IMR-90 (cell line): ENCODE measurements around the gene THYN1. TPM values are rescaled to one million over a fixed set of nuclear protein-coding genes. Genes with fewer than 3 reads are reported as not detected.

Experiments used
- ATAC-seq: fragments of 200-7000 bp; cut with Tn5 transposase; 2 replicates; pipeline ENCODE4 v1.9.1; 2020; ENCODE audit warnings: low read depth, mild to moderate bottlenecking, moderate library complexity
- BruUV-seq: library from RNA; stranded (reverse); fragments of 400-500 nt; replicated peaks from 2 replicates; lab custom pipeline; 2021; lab: Mats Ljungman, UMichigan
- CTCF ChIA-PET: fragments of 300-600 bp; formaldehyde crosslinking; extraction: SDS; loops from one replicate; lab custom pipeline; 2021; ENCODE audit warnings: antibody characterized with exemption; lab: Yijun Ruan, JAX
- POLR2A ChIA-PET: fragments of 300-600 bp; sonication (Branson Sonifier 250); formaldehyde crosslinking; loops from one replicate; lab custom pipeline; 2022; ENCODE audit warnings: antibody characterized with exemption; ENCODE audit not compliant: unreplicated experiment; lab: Charles Lee
- DNase-seq: peaks from one replicate; pipeline ENCODE4 v3.0.0; 2013
- H2AFZ ChIP-seq: replicated peaks from 2 replicates; pipeline ENCODE3; 2013; ENCODE audit warnings: low read length, mild to moderate bottlenecking; ENCODE audit not compliant: poor library complexity
- H2AK5ac ChIP-seq: 2 replicates; pipeline ENCODE4 v1.6.1; 2013; ENCODE audit warnings: low read depth, low read length, inconsistent platforms
- H2AK9ac ChIP-seq: replicated peaks from 2 replicates; pipeline ENCODE3; 2013; ENCODE audit warnings: mild to moderate bottlenecking, low read depth, low read length, moderate library complexity; ENCODE audit not compliant: poor library complexity
- H2BK120ac ChIP-seq: 2 replicates; pipeline ENCODE4 v1.6.1; 2013; ENCODE audit warnings: low read depth, low read length, inconsistent platforms
- H2BK15ac ChIP-seq: 3 replicates; pipeline ENCODE4 v1.6.1; 2013; ENCODE audit warnings: low read depth, low read length, inconsistent platforms
- H2BK20ac ChIP-seq: 2 replicates; pipeline ENCODE4 v1.6.1; 2013; ENCODE audit warnings: low read depth, mild to moderate bottlenecking, inconsistent platforms, low read length, moderate library complexity
- H2BK5ac ChIP-seq: 2 replicates; pipeline ENCODE4 v1.6.1; 2013; ENCODE audit warnings: mild to moderate bottlenecking, low read depth, low read length, inconsistent platforms; ENCODE audit not compliant: poor library complexity, severe bottlenecking
- H3K14ac ChIP-seq: replicated peaks from 2 replicates; pipeline ENCODE4 v1.6.1; 2013; ENCODE audit warnings: low read depth, low read length, inconsistent platforms
- H3K18ac ChIP-seq: 2 replicates; pipeline ENCODE4 v1.6.1; 2013; ENCODE audit warnings: low read depth, low read length, control low read depth
- H3K23ac ChIP-seq: 2 replicates; pipeline ENCODE4 v1.6.1; 2013; ENCODE audit warnings: low read depth, low read length, inconsistent platforms
- H3K27ac ChIP-seq: 2 replicates; pipeline ENCODE4 v1.5.1; 2013; ENCODE audit warnings: mild to moderate bottlenecking, control low read depth, low read length; ENCODE audit not compliant: insufficient read depth
- H3K27me3 ChIP-seq: 2 replicates; pipeline ENCODE4 v1.6.1; 2013; ENCODE audit warnings: low read length; ENCODE audit not compliant: control insufficient read depth, insufficient read depth
- H3K36me3 ChIP-seq: 2 replicates; pipeline ENCODE4 v1.6.1; 2013; ENCODE audit warnings: low read length, mixed read lengths; ENCODE audit not compliant: control insufficient read depth, insufficient read depth
- H3K4ac ChIP-seq: 2 replicates; pipeline ENCODE4 v1.6.1; 2013; ENCODE audit warnings: low read depth, low read length, inconsistent platforms
- H3K4me1 ChIP-seq: 2 replicates; pipeline ENCODE4 v1.6.1; 2013; ENCODE audit warnings: low read length, mixed read lengths; ENCODE audit not compliant: control insufficient read depth, insufficient read depth
- H3K4me2 ChIP-seq: 2 replicates; pipeline ENCODE4 v1.6.1; 2013; ENCODE audit warnings: low read depth, mild to moderate bottlenecking, control low read depth, low read length, moderate library complexity
- H3K4me3 ChIP-seq: 2 replicates; pipeline ENCODE4 v1.5.1; 2013; ENCODE audit warnings: low read depth, mild to moderate bottlenecking, control low read depth, low read length, moderate library complexity; ENCODE audit not compliant: insufficient read depth
- H3K56ac ChIP-seq: 2 replicates; pipeline ENCODE4 v1.6.1; 2013; ENCODE audit warnings: low read length, inconsistent platforms; ENCODE audit not compliant: insufficient read depth; ENCODE audit errors: extremely low read depth
- H3K79me1 ChIP-seq, 2 experiments: 2 replicates each; pipeline ENCODE4 v1.6.1; 2013; ENCODE audit warnings: low read length in 2 of 2, inconsistent platforms in 1 of 2, low read depth in 1 of 2
- H3K9ac ChIP-seq: 2 replicates; pipeline ENCODE4 v1.6.1; 2013; ENCODE audit warnings: low read depth, low read length, control low read depth
- H3K9me1 ChIP-seq: 2 replicates; pipeline ENCODE4 v1.6.1; 2013; ENCODE audit warnings: low read length, inconsistent platforms; ENCODE audit not compliant: insufficient read depth
- H3K9me3 ChIP-seq: 2 replicates; pipeline ENCODE4 v1.6.1; 2013; ENCODE audit warnings: low read length; ENCODE audit not compliant: control insufficient read depth, insufficient read depth
- H4K20me1 ChIP-seq: 2 replicates; pipeline ENCODE4 v1.6.1; 2013; ENCODE audit warnings: low read length, inconsistent platforms; ENCODE audit not compliant: insufficient read depth
- H4K5ac ChIP-seq: 2 replicates; pipeline ENCODE4 v1.6.1; 2013; ENCODE audit warnings: mild to moderate bottlenecking, low read depth, low read length, control low read depth
- H4K8ac ChIP-seq, 2 experiments: 2 replicates each; pipeline ENCODE4 v1.6.1; 2013; ENCODE audit warnings: low read depth in 2 of 2, low read length in 2 of 2, control low read depth in 1 of 2, inconsistent platforms in 1 of 2
- H4K91ac ChIP-seq: 2 replicates; pipeline ENCODE4 v1.6.1; 2013; ENCODE audit warnings: low read depth, low read length, inconsistent platforms; ENCODE audit not compliant: insufficient read depth
- BHLHE40 ChIP-seq: fragments of 150-350 bp; IDR thresholded peaks from 2 replicates; pipeline ENCODE4 v1.6.1; 2016; ENCODE audit warnings: mild to moderate bottlenecking, low read depth, low read length
- CEBPB ChIP-seq: IDR thresholded peaks from 2 replicates; pipeline ENCODE4 v1.6.1; 2012; ENCODE audit warnings: low read depth, low read length, improper control_type of control experiment
- CHD1 ChIP-seq: IDR thresholded peaks from 2 replicates; pipeline ENCODE4 v1.6.1; 2012; ENCODE audit warnings: low read depth, low read length, improper control_type of control experiment
- CTCF ChIP-seq: conservative IDR thresholded peaks from 2 replicates; pipeline ENCODE4 v1.5.1; 2012; ENCODE audit warnings: mild to moderate bottlenecking, low read depth, low read length, improper control_type of control experiment
- ELK1 ChIP-seq: fragments of 150-350 bp; IDR thresholded peaks from 2 replicates; pipeline ENCODE4 v1.6.1; 2016; ENCODE audit warnings: low read depth, mild to moderate bottlenecking, low read length, moderate library complexity, borderline replicate concordance
- FOS ChIP-seq: fragments of 150-350 bp; IDR thresholded peaks from 2 replicates; pipeline ENCODE4 v1.6.1; 2016; ENCODE audit warnings: low read depth, low read length
- MAFK ChIP-seq: IDR thresholded peaks from 2 replicates; pipeline ENCODE4 v1.6.1; 2012; ENCODE audit warnings: low read depth, low read length, improper control_type of control experiment
- MAZ ChIP-seq: IDR thresholded peaks from 2 replicates; pipeline ENCODE4 v1.6.1; 2012; ENCODE audit warnings: low read depth, mild to moderate bottlenecking, low read length, improper control_type of control experiment, moderate library complexity, borderline replicate concordance
- MXI1 ChIP-seq: IDR thresholded peaks from 2 replicates; pipeline ENCODE4 v1.6.1; 2012; ENCODE audit warnings: low read depth, mild to moderate bottlenecking, low read length, moderate library complexity, borderline replicate concordance
- NFE2L2 ChIP-seq: fragments of 150-350 bp; IDR thresholded peaks from 2 replicates; pipeline ENCODE4 v1.6.1; 2016; ENCODE audit warnings: low read depth, mild to moderate bottlenecking, low read length
- POLR2A ChIP-seq: IDR thresholded peaks from 2 replicates; pipeline ENCODE4 v1.6.1; 2012; ENCODE audit warnings: mild to moderate bottlenecking, low read depth, low read length
- RAD21 ChIP-seq: IDR thresholded peaks from 2 replicates; pipeline ENCODE4 v1.6.1; 2012; ENCODE audit warnings: low read length, improper control_type of control experiment
- SMC3 ChIP-seq: fragments of 150-350 bp; IDR thresholded peaks from 2 replicates; pipeline ENCODE4 v1.6.1; 2016; ENCODE audit warnings: low read depth, mild to moderate bottlenecking, antibody characterized with exemption, low read length, moderate library complexity
- USF2 ChIP-seq: fragments of 150-350 bp; IDR thresholded peaks from 2 replicates; pipeline ENCODE4 v1.6.1; 2017; ENCODE audit warnings: mild to moderate bottlenecking, antibody characterized with exemption, low read length, low read depth
- WGBS, 2 experiments: methylation state at CpG; one replicate each; pipeline versions ENCODE4 v1.1.5 to v1.1.7; 2013; ENCODE audit warnings: missing lambda C conversion rate in 2 of 2; ENCODE audit not compliant: insufficient read length in 1 of 2; ENCODE audit errors: extremely low coverage in 2 of 2; 5-methylcytosine and 5-hydroxymethylcytosine counted together
- dilution Hi-C: fragments of 300-500 bp; cut with HindIII; formaldehyde crosslinking; loops from one replicate; pipeline ENCODE4 v1.14.3; 2018; ENCODE audit warnings: low sequenced_read_pairs; ENCODE audit not compliant: unreplicated experiment
- in situ Hi-C: fragments of 300-500 bp; cut with MboI; formaldehyde crosslinking; loops from 3 replicates; pipeline ENCODE4 v1.14.3; 2019; ENCODE audit warnings: low sequenced_read_pairs, inconsistent platforms, mixed read lengths
- intact Hi-C: fragments of 100-400 bp; cut with micrococcal nuclease; formaldehyde crosslinking; loops from 2 replicates; pipeline ENCODE4 v1.10.0; 2022
- polyA plus RNA-seq, 3 experiments: library from polyadenylated mRNA; depleted of rRNA; stranded (reverse); fragments of >200 nt; gene quantifications; 2 replicates each; pipeline ENCODE4 v1.2.3, GENCODE V29; 2012; ENCODE audit warnings: low replicate concordance in 1 of 3
- total RNA-seq: library from RNA; depleted of rRNA; stranded (reverse); fragments of >200 nt; gene quantifications from 2 replicates; pipeline ENCODE4 v1.2.3, GENCODE V29; 2012

Gene THYN1
- total and polyA plus RNA-seq, 2 of the 4 experiments (the other 2 are of a cell fraction): 43.1 to 72.1 TPM

- intact Hi-C loops (no loop called here), in situ Hi-C loops (no loop called here), dilution Hi-C loops (no loop called here)
- H2AK5ac ChIP-seq: no peak overlapping the region
- no peak overlapping the region for H3K4me2 ChIP-seq
- H3K23ac ChIP-seq: no peak overlapping the region
- no peak overlapping the region for H3K9ac ChIP-seq
- H4K91ac ChIP-seq: no peak overlapping the region
- no peak overlapping the region for H2BK15ac ChIP-seq
- H4K5ac ChIP-seq: no peak overlapping the region
- no peak for TF ChIP-seq USF2
- TF ChIP-seq CEBPB: no peak
- TF ChIP-seq RAD21: no peak
- no peak for TF ChIP-seq BHLHE40
- TF ChIP-seq CTCF: no peak
- no peak for TF ChIP-seq FOS
- TF ChIP-seq POLR2A: no peak
- TF ChIP-seq MXI1: no peak
- TF ChIP-seq NFE2L2: no peak
- no peak for TF ChIP-seq CHD1
- TF ChIP-seq MAFK: no peak
- TF ChIP-seq SMC3: no peak
- no peak for TF ChIP-seq ELK1
- TF ChIP-seq MAZ: no peak
- no peaks in the 10 kb centered on the region for H3K9me3 ChIP-seq
- CTCF ChIA-PET: no interaction called here
- H3K27me3 ChIP-seq: no peaks in the 10 kb centered on the region
- no peak overlapping the region for H2BK5ac ChIP-seq
- no peak overlapping the region for H3K18ac ChIP-seq
- POLR2A ChIA-PET: no interaction called here
- peaks cover 63% of the 10 kb centered on the region for H3K36me3 ChIP-seq
- WGBS, 2 experiments: no CpG with 5 or more reads among the region's 9 CpGs
- no peaks in the 10 kb centered on the region; the same call in 1 of the 2 replicates for H4K20me1 ChIP-seq
- H3K4ac ChIP-seq: no peak overlapping the region
- ATAC-seq (no peak), DNase-seq (no peak)
- H3K4me3 ChIP-seq: no peak overlapping the region
- no peaks in the 10 kb centered on the region for H3K4me1 ChIP-seq
- H3K27ac ChIP-seq: no peak overlapping the region
- H3K14ac ChIP-seq: no peak overlapping the region
- no peak overlapping the region for H2BK120ac ChIP-seq
- no peak overlapping the region for H2BK20ac ChIP-seq
- no peak overlapping the region for H2AFZ ChIP-seq
- peaks cover 3% of the 10 kb centered on the region; the same call in 1 of the 2 replicates for H3K9me1 ChIP-seq
- BruUV-seq: no TSS peak
- no peak overlapping the region for H3K56ac ChIP-seq
- H2AK9ac ChIP-seq: no peak overlapping the region
- H4K8ac ChIP-seq: no peak overlapping the region
- H3K79me1 ChIP-seq: peaks cover 2 to 8% of the 10 kb centered on the region in 2 experiments; a peak in 2 of 4 replicates
These were observed 10.8 kb downstream of the THYN1 start for GRCh38 chr11:134242376-134242775.
